Renal pelvis (tissue), 4 donors: Measurements from ENCODE around the gene RINL. TPM values are rescaled to one million over a fixed set of nuclear protein-coding genes. Genes with fewer than 3 reads are reported as not detected.
"Not testable (repeated sequence)": the region's sequence is repeated elsewhere in the genome, so short reads cannot be mapped to it uniquely, and the experiment has no call there.

Experiments
- DNase-seq: peaks from one replicate; pipeline ENCODE4 v3.0.0-alpha.2; 2013
- polyA plus RNA-seq, 3 donors: library from polyadenylated mRNA; unstranded; fragments of 120-200 nt; gene quantifications; one replicate each; pipeline ENCODE4 v1.2.1, GENCODE V29; 2013; ENCODE audit not compliant: insufficient read length in 3 of 3

RINL gene
- polyA plus RNA-seq, 3 donors, result 8.0 to 10.0 (median 9.6) TPM

DNA sequence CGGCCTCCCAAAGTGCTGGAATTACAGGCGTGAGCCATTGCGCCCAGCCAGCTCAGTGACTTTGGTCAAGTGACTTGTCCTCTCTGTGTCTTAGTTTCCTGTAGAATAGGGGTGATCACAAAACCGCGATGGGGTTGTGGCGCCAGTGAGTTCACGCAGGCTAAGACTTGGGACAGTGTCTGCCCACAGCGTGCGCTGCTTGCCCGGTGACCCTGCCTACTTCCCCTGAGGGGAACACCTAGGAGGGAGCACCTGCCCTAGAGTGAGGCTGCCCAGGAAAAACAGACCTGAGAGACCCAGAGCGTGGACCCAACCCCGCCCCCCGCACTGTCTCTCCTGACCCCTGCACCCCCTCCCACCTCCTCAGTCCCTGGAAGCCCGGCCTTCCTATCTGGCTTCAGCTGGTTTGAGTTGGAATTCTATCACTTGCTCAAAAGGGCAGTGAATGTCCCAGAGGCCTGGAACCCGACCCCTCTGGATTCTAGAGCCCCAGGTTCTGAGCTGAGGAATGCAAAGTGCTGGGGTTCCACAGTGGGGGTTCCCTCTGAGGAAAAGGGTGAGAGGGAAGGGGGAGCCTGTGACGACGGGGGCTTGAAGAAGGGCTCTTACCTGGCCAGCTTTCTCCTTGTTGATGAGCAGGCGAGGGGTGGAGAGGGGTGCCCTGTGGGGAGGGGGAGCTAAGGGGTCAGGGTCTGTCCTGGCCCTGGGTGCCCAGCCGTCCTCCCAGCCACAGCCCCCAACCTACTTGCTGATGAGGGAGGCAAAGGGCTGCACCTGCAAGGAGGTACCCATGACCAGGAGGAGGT lies 2.2 kb upstream of the RINL start:
- DNase-seq, result no peak

GRCh38 chr19:38879400-38879751 lies 1.3 kb upstream of the RINL start:
- no peak for DNase-seq

DNA sequence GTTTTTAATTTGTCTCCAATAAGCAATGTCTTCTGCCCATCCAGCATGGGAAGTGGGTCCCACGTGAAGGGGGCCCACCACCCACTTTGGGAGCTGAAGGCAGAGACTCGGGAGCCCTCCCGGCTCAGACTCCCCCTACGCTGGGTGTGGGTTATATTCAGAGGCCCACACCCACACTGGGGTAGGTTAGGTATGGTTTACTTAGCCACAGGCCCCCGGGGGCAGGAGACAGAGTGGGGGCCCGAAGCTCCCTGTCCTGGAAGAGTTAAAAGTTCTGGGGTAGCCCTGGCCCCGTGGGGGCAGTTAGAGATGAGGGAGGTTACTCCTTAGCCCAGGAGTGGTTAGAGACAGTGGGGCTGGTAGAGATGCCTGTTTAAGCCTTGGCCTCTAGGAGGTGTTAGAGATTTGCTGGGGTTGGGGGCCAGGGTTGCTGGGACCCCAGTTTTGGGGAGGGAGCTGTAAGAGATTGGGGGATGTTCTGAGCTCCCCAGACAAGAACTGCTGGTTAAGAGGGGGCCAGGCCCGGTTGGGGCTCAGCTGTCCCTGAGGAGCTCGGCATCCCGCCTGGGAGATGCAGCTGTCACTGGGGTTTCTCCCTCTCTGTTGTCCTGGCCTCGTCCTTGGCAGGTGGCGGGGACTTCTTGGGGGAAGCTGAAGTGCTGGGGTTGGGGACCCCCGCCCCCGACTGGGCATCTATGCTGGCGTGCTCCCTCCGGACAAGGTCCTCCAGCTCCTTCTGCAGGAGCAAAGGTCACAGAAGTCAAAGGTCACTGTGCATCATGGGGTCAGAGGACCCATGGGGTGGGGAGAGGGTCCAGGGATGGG lies 712 bp upstream of the RINL start:
- DNase-seq, result no peak

GRCh38 chr19:38875656-38876395 lies 2.2 kb downstream of the RINL start:
- DNase-seq, result no peak

- DNase-seq, result not testable (repeated sequence)
Measured at GRCh38 chr19:38873400-38873799, 4.7 kb downstream of the RINL start.

GRCh38 chr19:38870612-38871011 lies 7.5 kb downstream of the RINL start:
- DNase-seq, result no peak

- peak; percentile 59 for DNase-seq
Measured at GRCh38 chr19:38869836-38870607, 8.1 kb downstream of the RINL start.

GRCh38 chr19:38869160-38869835 lies 8.8 kb downstream of the RINL start:
- no peak for DNase-seq

DNA sequence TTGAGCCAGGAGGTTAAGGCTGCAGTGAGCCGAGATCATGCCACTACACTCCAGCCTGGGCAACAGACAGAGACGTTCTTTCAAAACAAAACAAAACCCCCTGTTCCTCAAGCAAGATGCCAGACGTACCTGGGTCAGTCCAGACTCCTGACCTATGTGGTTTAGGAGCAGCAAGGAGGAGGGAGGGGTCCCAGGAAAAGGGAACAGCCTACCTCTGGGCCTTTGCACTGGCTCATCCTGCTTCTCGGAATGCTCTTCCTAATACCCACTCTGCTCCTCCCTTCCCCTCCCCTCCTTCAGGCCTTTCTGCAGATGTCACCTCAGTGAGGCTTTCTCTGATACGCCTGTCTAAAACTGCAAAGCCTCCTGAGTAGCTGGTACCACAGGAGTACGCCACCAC lies 9.5 kb downstream of the RINL start:
- no peak for DNase-seq

DNA sequence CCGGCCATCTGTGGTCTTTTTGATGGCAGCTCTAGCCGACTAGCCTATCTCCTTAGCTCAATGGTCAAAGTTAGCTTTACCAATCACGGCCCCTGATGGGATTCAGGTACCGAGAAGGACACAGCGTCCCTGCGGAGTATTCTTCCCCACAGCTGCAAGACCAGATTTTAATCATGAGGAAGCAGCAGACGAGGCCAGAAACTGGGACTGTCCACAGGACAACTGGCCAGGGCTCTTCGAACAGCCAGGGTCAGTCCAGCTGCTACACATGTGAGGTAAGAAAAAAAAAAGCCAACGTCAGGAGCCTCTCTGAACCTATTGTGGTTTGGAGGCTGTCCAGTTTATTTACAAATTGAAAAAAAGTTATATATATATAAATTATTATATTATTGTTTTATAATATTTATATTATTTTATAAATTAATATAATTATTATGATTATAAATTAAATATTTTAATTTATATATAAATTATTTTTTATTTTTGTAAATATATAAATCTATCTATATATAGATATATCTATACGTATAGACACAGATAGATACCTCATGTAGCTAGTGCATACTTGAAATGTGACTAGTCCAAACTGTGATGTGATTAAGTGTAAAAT lies 10.8 kb downstream of the RINL start:
- DNase-seq, result no peak

GRCh38 chr19:38862321-38863059 lies 15.6 kb downstream of the RINL start:
- DNase-seq, result peak; percentile 65

GRCh38 chr19:38861368-38861767 lies 16.7 kb downstream of the RINL start:
- no peak for DNase-seq

- not testable (repeated sequence) for DNase-seq
Measured at GRCh38 chr19:38859631-38860204, 18.4 kb downstream of the RINL start.

DNA sequence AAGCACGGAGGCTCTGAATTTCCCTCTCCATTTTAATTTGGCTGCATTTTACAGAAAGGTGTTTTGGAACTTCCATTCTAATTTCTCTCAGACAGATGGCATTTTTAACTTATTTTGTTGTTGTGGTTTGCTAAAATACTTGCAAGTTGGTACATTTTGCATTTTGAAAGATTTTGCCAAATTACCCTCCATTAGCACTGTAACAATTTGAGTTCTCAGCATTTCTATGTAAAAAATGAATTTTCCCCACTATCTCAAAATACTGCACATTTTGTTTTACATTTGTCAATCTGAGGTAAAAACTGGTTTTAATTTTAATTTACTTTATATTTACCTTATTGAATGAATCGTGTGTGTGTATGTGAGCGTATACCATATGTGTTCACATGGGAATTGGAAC lies 21.3 kb downstream of the RINL start:
- DNase-seq, result no peak

- DNase-seq, result not testable (repeated sequence)
Measured at GRCh38 chr19:38855751-38856150, 22.3 kb downstream of the RINL start.

DNA sequence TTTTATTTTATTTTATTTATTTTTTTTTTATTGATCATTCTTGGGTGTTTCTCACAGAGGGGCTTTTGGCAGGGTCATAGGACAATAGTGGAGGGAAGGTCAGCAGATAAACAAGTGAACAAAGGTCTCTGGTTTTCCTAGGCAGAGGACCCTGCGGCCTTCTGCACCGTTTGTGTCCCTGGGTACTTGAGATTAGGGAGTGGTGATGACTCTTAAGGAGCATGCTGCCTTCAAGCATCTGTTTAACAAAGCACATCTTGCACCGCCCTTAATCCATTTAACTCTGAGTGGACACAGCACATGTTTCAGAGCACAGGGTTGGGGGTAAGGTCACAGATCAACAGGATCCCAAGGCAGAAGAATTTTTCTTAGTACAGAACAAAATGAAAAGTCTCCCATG lies 23.1 kb downstream of the RINL start:
- not testable (repeated sequence) for DNase-seq

DNA sequence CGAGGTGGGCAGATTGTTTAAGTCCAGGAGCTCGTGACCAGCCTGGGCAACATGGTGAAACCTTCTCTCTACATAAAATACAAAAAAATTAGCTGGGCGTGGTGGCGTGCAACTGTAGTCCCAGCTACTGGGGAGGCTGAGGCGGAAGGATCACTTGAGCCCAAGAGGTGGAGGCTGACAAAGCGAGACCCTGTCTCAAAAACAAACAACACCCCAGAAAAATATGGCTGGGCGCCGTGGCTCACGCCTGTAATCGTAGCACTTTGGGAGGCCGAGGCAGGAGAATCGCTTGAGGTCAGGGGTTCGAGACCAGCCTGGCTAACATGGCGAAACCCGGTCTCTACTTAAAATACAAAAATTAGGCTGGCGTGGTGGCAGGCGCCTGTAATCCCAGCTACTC lies 24.9 kb downstream of the RINL start:
- DNase-seq, result no peak

GRCh38 chr19:38852231-38853044 lies 25.6 kb downstream of the RINL start:
- DNase-seq, result no peak
